ENCODE data around the gene FGFBP1.

Gene FGFBP1

DNA sequence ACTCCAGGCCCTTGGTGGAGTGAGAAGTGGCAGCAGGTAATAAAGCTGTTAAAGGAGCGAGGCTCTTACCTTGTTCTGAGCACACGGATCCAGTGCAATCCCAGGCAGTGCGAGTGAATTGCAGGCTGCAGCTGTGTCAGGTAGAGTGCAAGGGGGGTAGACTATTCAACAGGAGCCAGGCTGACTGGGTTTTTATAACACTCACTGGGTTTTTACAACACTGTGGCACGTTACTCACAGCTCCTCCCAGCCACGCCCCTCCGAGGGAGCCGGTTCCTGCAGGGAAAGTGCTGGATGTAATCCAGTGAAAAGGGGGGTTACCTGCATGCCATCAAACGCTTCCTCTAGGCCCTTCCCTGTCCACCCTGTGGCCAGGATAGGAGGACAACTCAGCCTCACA, 358 bp downstream of the FGFBP1 start:
- H3K4me3 ChIP-seq (ENCODE audit: low read depth, low read length) = no peak overlapping the region
- no peak overlapping the region for H3K27ac ChIP-seq
- H3K9me3 ChIP-seq (ENCODE audit: control insufficient read depth, low read length) = no peaks in the 10 kb centered on the region
- H3K27me3 ChIP-seq (ENCODE audit: control insufficient read depth, insufficient read depth, low read length) = no peaks in the 10 kb centered on the region
- no peaks in the 10 kb centered on the region for H3K36me3 ChIP-seq (ENCODE audit: control insufficient read depth, insufficient read depth, low read length)
- H3K4me1 ChIP-seq = no peaks in the 10 kb centered on the region
- H2AFZ ChIP-seq = no peak overlapping the region
- TF ChIP-seq CTCF (IDR thresholded peaks at IDR 0.05) = no peak
- no peak overlapping the region for H3K4me2 ChIP-seq (ENCODE audit: low read length)
- no peak overlapping the region for H3K9ac ChIP-seq
- H3K79me2 ChIP-seq = no peaks in the 10 kb centered on the region

DNA sequence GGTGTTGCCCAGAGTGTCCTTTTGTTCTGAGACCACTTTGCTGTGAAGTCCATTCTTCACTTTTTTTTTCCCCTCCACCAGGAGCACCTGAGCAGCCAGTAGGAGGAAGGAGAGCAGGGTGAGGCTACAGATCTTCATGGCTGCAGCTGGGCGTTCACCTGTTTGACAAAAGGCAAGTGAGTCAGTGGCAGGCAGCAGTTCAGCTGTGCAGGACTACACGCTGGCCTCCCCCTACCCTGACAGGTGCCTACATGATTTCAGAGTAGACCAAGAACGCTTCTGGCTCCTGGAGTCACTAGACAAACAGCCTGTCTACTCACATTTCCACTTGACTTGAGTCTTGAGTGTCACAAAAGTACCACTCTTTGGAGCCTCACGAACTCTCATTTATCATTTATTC, 2.0 kb downstream of the FGFBP1 start:
- H2AFZ ChIP-seq = no peak overlapping the region
- no peaks in the 10 kb centered on the region for H3K36me3 ChIP-seq (ENCODE audit: control insufficient read depth, insufficient read depth, low read length)
- no peak overlapping the region for H3K9ac ChIP-seq
- H3K27ac ChIP-seq = no peak overlapping the region
- TF ChIP-seq CTCF (IDR thresholded peaks at IDR 0.05) = no peak
- H3K4me3 ChIP-seq (ENCODE audit: low read depth, low read length) = no peak overlapping the region
- H3K79me2 ChIP-seq = no peaks in the 10 kb centered on the region
- H3K9me3 ChIP-seq (ENCODE audit: control insufficient read depth, low read length) = no peaks in the 10 kb centered on the region
- H3K4me2 ChIP-seq (ENCODE audit: low read length) = no peak overlapping the region
- no peaks in the 10 kb centered on the region for H3K27me3 ChIP-seq (ENCODE audit: control insufficient read depth, insufficient read depth, low read length)
- H3K4me1 ChIP-seq = no peaks in the 10 kb centered on the region

DNA sequence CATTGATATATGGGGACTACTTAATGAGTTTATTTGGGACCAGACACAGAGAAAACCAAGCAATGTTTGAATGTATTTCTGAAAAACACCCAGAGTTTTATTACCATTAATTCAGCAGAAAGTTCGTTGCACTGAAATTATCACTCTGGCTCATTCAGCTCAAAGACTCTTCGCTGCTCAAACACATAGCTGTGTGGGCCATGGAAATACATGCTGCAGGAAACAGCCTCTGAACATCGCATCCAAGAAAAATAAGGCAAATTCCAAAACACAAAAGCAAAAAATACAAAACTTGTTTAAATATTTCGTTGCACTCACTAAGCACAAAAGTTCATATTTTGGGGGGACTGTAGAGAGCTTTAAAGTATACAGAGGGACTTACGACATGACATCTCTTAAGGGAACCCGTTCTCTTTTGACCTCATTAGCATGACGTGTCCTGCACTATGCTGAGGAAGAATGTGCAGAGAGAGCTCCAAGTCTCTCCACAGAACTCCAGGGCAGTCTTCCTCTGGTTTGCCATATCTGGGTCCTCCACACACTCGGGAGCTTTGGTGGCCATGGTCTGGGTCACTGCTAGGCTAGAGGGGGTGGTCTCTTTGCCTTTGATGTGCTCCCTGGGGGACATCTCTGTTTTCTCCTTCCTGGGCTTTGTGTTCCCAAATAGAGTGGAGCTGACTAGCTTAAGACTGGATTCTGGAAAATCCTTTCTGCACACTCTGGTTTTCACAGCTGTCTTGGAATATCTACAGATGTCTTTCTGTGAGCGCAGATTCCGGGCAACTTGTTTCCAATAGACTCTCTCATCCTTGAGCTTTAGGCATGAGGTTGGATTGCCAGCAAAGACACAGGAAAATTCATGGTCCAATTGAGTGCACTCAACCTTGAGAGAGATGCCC, 2.8 kb downstream of the FGFBP1 start:
- Histone ChIP-seq H3K27me3 (ENCODE audit: control insufficient read depth, insufficient read depth, low read length) (no peaks in the 10 kb centered on the region), H3K4me1 (no peaks in the 10 kb centered on the region), H3K79me2 (no peaks in the 10 kb centered on the region), H3K9ac (no peak overlapping the region), H3K4me3 (ENCODE audit: low read depth, low read length) (no peak overlapping the region), H2AFZ (no peak overlapping the region), H3K27ac (no peak overlapping the region), H3K36me3 (ENCODE audit: control insufficient read depth, insufficient read depth, low read length) (no peaks in the 10 kb centered on the region), H3K9me3 (ENCODE audit: control insufficient read depth, low read length) (no peaks in the 10 kb centered on the region), H3K4me2 (ENCODE audit: low read length) (no peak overlapping the region)
- TF ChIP-seq CTCF (IDR thresholded peaks at IDR 0.05) = no peak

GRCh38 chr4:15934259-15934658, 4.3 kb downstream of the FGFBP1 start:
- Histone ChIP-seq H3K9me3 (ENCODE audit: control insufficient read depth, low read length) (no peaks in the 10 kb centered on the region), H3K27ac (no peak overlapping the region)

More at GRCh38 chr4:15934259-15934658, 4.3 kb downstream of the FGFBP1 start:
- H3K79me2 ChIP-seq = no peaks in the 10 kb centered on the region
- H3K4me1 ChIP-seq = no peaks in the 10 kb centered on the region
- H3K9ac ChIP-seq = no peak overlapping the region
- TF ChIP-seq CTCF (IDR thresholded peaks at IDR 0.05) = no peak
- no peak overlapping the region for H3K4me3 ChIP-seq (ENCODE audit: low read depth, low read length)
- H3K36me3 ChIP-seq (ENCODE audit: control insufficient read depth, insufficient read depth, low read length) = no peaks in the 10 kb centered on the region
- no peak overlapping the region for H2AFZ ChIP-seq
- H3K27me3 ChIP-seq (ENCODE audit: control insufficient read depth, insufficient read depth, low read length) = no peaks in the 10 kb centered on the region
- H3K4me2 ChIP-seq (ENCODE audit: low read length) = no peak overlapping the region
